HepG2 (cell line): ENCODE results near the gene FTL. TPM values are rescaled to one million over a fixed set of nuclear protein-coding genes. Genes with fewer than 3 reads are reported as not detected.

Experiments
- ATF1 ChIP-seq: IDR thresholded peaks from 2 replicates; pipeline ENCODE4 v1.6.1; 2016; ENCODE audit warnings: mild to moderate bottlenecking, control low read depth
- CCAR2 ChIP-seq: fragments of 200-400 bp; formaldehyde crosslinking; optimal IDR thresholded peaks from 2 replicates; pipeline ENCODE3; 2018; ENCODE audit warnings: low read depth, mild to moderate bottlenecking, low read length, moderate library complexity
- CREB1 ChIP-seq, 2 experiments: fragments of 450-650 bp in 1 of 2; IDR thresholded peaks; 2 replicates each; pipeline ENCODE4 v1.6.1; 2016 to 2017; ENCODE audit warnings: control low read depth in 1 of 2, mild to moderate bottlenecking in 1 of 2, missing compliant biosample characterization in 1 of 2, missing genetic modification characterization in 1 of 2
- ELF1 ChIP-seq: sonication (generic); formaldehyde crosslinking; IDR thresholded peaks from 2 replicates; pipeline ENCODE4 v1.4.0; 2020; ENCODE audit warnings: missing genetic modification reagents
- FOSL2 ChIP-seq: sonication (generic); formaldehyde crosslinking; IDR thresholded peaks from 2 replicates; pipeline ENCODE4 v1.4.0; 2020; ENCODE audit warnings: missing genetic modification reagents
- FOXA3 ChIP-seq: IDR thresholded peaks from 2 replicates; pipeline ENCODE4 v1.6.1; 2016; ENCODE audit warnings: missing genetic modification reagents, missing compliant biosample characterization
- KLF15 ChIP-seq: sonication (generic); formaldehyde crosslinking; IDR thresholded peaks from 2 replicates; pipeline ENCODE4 v1.8.1; 2023; ENCODE audit warnings: borderline replicate concordance, mild to moderate bottlenecking, inconsistent platforms, missing genetic modification reagents, mixed read lengths
- KLF9 ChIP-seq: IDR thresholded peaks from 2 replicates; pipeline ENCODE4 v1.6.1; 2016; ENCODE audit warnings: low read depth
- MATR3 ChIP-seq: sonication (generic); formaldehyde crosslinking; IDR thresholded peaks from 2 replicates; pipeline ENCODE4 v1.4.0; 2020; ENCODE audit warnings: missing genetic modification reagents
- NFRKB ChIP-seq: fragments of 450-650 bp; IDR thresholded peaks from 2 replicates; pipeline ENCODE4 v1.6.1; 2017
- NFYC ChIP-seq: IDR thresholded peaks from 2 replicates; pipeline ENCODE4 v1.6.1; 2016; ENCODE audit warnings: missing genetic modification reagents, missing compliant biosample characterization
- NR1H2 ChIP-seq: sonication (generic); formaldehyde crosslinking; IDR thresholded peaks from 2 replicates; pipeline ENCODE4 v1.8.1; 2022; ENCODE audit warnings: low read depth, missing genetic modification reagents, borderline replicate concordance
- PHF21A ChIP-seq: sonication (generic); formaldehyde crosslinking; IDR thresholded peaks from 2 replicates; pipeline ENCODE4 v1.5.0; 2020; ENCODE audit warnings: mild to moderate bottlenecking, missing genetic modification reagents
- SOX13 ChIP-seq, 3 experiments: fragments of 450-650 bp in 1 of 3; sonication (generic) in 1 of 3; formaldehyde crosslinking in 1 of 3; IDR thresholded peaks in 2 of 3; conservative IDR thresholded peaks in 1 of 3; 2 replicates each; pipeline versions ENCODE4 v1.5.0 to v1.6.1; 2016 to 2020; ENCODE audit warnings: antibody characterized with exemption in 1 of 3, mild to moderate bottlenecking in 1 of 3, missing compliant biosample characterization in 1 of 3, missing genetic modification reagents in 1 of 3, moderate library complexity in 1 of 3
- SUZ12 ChIP-seq: fragments of 150-350 bp; IDR thresholded peaks from 2 replicates; pipeline ENCODE4 v1.6.1; 2014; ENCODE audit warnings: low read depth, low read length
- YEATS4 ChIP-seq: sonication (generic); formaldehyde crosslinking; IDR thresholded peaks from 2 replicates; pipeline ENCODE4 v1.4.0; 2020; ENCODE audit warnings: missing genetic modification reagents, borderline replicate concordance
- ZMYM2 ChIP-seq: sonication (generic); formaldehyde crosslinking; IDR thresholded peaks from 2 replicates; pipeline ENCODE4 v1.8.0; 2022; ENCODE audit warnings: mild to moderate bottlenecking, missing genetic modification reagents
- ZNF550 ChIP-seq: sonication (generic); formaldehyde crosslinking; IDR thresholded peaks from 2 replicates; pipeline ENCODE4 v1.4.0; 2020; ENCODE audit warnings: mild to moderate bottlenecking, missing genetic modification reagents, borderline replicate concordance
- ZNF569 ChIP-seq: sonication (generic); formaldehyde crosslinking; IDR thresholded peaks from 2 replicates; pipeline ENCODE4 v1.5.0; 2020; ENCODE audit warnings: mild to moderate bottlenecking, missing genetic modification reagents, moderate library complexity, borderline replicate concordance
- ZNF616 ChIP-seq: sonication (generic); formaldehyde crosslinking; IDR thresholded peaks from 2 replicates; pipeline ENCODE4 v1.5.0; 2020; ENCODE audit warnings: low read depth, mild to moderate bottlenecking, missing genetic modification reagents
- ZNF720 ChIP-seq: sonication (generic); formaldehyde crosslinking; IDR thresholded peaks from 2 replicates; pipeline ENCODE4 v1.4.0; 2020; ENCODE audit warnings: missing genetic modification reagents
- ZNF724P ChIP-seq: sonication (generic); formaldehyde crosslinking; IDR thresholded peaks from 2 replicates; pipeline ENCODE4 v1.8.0; 2022; ENCODE audit warnings: missing genetic modification reagents, borderline replicate concordance
- polyA plus RNA-seq, 8 experiments: library from polyadenylated mRNA; depleted of rRNA in 3 of 8; stranded (reverse) in 7 of 8; unstranded in 1 of 8; fragments of >200 nt; fragmentation: Illumina TruSeq in 4 of 8; extraction: Trizol in 4 of 8; gene quantifications; 2 replicates each; pipeline versions ENCODE4 v1.2.1 to v1.2.3, GENCODE V29; 2011 to 2016; ENCODE audit warnings: low read depth in 4 of 8, missing spikeins in 1 of 8, mixed read lengths in 1 of 8; ENCODE audit not compliant: insufficient read depth in 1 of 8
- total RNA-seq, 5 experiments: library from RNA; depleted of rRNA; stranded (reverse); fragments of >200 nt; fragmentation: Illumina TruSeq; extraction: Trizol; gene quantifications; 2 replicates each; pipeline ENCODE4 v1.2.3, GENCODE V29; 2016; ENCODE audit warnings: low read depth in 1 of 5
- TF ChIP-seq, protein P1 (sequence below): sonication (generic); formaldehyde crosslinking; IDR thresholded peaks from 2 replicates; pipeline ENCODE4 v1.4.0; 2020; ENCODE audit warnings: mild to moderate bottlenecking, missing genetic modification reagents, borderline replicate concordance
- TF ChIP-seq, protein P2 (sequence below): sonication (generic); formaldehyde crosslinking; IDR thresholded peaks from 2 replicates; pipeline ENCODE4 v1.8.1; 2023; ENCODE audit warnings: missing genetic modification reagents, mild to moderate bottlenecking, borderline replicate concordance
- TF ChIP-seq, protein P3 (sequence below): IDR thresholded peaks from 2 replicates; pipeline ENCODE4 v1.6.1; 2016; ENCODE audit warnings: mild to moderate bottlenecking
- TF ChIP-seq, protein P4 (sequence below): sonication (generic); formaldehyde crosslinking; IDR thresholded peaks from 2 replicates; pipeline ENCODE4 v1.4.0; 2020; ENCODE audit warnings: mild to moderate bottlenecking, missing genetic modification reagents

The FTL gene
- total and polyA plus RNA-seq, 2 of the 13 experiments (the other 11 are each of a cell fraction or from before 2014, with no cell fraction given), result 2,721 to 8,800 TPM

DNA sequence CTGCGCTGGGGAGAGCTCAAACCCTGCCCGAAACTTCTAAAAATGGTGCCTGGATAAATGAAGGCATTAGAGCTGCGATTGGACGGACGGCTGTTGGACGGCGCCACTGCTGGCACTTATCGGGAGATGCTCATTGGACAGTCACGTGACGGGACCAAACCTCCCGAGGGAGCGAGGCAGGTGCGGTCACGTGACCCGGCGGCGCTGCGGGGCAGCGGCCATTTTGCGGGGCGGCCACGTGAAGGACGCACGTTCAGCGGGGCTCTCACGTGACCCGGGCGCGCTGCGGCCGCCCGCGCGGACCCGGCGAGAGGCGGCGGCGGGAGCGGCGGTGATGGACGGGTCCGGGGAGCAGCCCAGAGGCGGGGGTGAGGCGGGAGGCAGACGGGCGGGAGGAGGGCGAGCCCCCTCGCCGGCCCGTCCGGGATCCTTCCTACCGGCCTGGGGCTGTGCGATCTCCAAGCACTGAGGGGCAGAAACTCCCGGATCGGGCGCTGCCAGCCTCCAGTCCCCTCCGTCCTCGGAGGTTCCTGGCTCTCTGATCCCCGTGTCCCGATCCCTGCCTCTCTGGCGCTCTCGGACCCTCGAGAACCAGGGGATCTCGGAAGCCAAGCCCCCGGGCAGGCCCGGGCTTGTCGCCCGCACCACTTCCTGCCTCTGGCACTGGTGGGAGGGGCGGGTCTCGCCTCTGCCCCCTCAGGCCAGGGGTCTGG, 10.4 kb upstream of the FTL start, which contains the start of gene BAX (continued):
- TF ChIP-seq FOSL2 (CRISPR knock-in tag) (peak; percentile 7; the same call in 1 of the 2 replicates), ZNF569 (CRISPR knock-in tag) (no peak), PHF21A (CRISPR knock-in tag) (peak; percentile 31; the same call in 1 of the 2 replicates), ZNF550 (CRISPR knock-in tag) (no peak), ZMYM2 (CRISPR knock-in tag) (peak; percentile 18; the same call in 1 of the 2 replicates), FOXA3 (CRISPR knock-in tag) (peak; percentile 64), SUZ12 (no peak), YEATS4 (CRISPR knock-in tag) (peak; percentile 90; the same call in 1 of the 2 replicates), NFYC (CRISPR knock-in tag) (peak; percentile 59), MATR3 (CRISPR knock-in tag) (no peak), CCAR2 (no peak), NR1H2 (CRISPR knock-in tag) (no peak), SOX13 (IDR thresholded peaks at IDR 0.05) (no peak), SOX13 (CRISPR knock-in tag; conservative IDR thresholded peaks at IDR 0.05 in 1 of 2, IDR thresholded peaks at IDR 0.05 in 1 of 2) (peak in 1 of 2 experiments; percentile 27; a peak in 1 of 4 replicates), ZNF720 (CRISPR knock-in tag) (no peak), ZNF616 (CRISPR knock-in tag) (0 out of 2 replicates have a peak, but pooled peaks have one; percentile 25), CREB1 (IDR thresholded peaks at IDR 0.05) (peak; percentile 75), CREB1 (CRISPR knock-in tag; IDR thresholded peaks at IDR 0.05) (no peak), ZNF724P (CRISPR knock-in tag) (no peak; the same call in 1 of the 2 replicates), KLF15 (CRISPR knock-in tag) (no peak), ELF1 (CRISPR knock-in tag) (peak; percentile 72), ATF1 (CRISPR knock-in tag) (no peak), KLF9 (CRISPR knock-in tag) (peak; percentile 50; the same call in 1 of the 2 replicates), NFRKB (no peak)
- TF ChIP-seq, protein P1, sequence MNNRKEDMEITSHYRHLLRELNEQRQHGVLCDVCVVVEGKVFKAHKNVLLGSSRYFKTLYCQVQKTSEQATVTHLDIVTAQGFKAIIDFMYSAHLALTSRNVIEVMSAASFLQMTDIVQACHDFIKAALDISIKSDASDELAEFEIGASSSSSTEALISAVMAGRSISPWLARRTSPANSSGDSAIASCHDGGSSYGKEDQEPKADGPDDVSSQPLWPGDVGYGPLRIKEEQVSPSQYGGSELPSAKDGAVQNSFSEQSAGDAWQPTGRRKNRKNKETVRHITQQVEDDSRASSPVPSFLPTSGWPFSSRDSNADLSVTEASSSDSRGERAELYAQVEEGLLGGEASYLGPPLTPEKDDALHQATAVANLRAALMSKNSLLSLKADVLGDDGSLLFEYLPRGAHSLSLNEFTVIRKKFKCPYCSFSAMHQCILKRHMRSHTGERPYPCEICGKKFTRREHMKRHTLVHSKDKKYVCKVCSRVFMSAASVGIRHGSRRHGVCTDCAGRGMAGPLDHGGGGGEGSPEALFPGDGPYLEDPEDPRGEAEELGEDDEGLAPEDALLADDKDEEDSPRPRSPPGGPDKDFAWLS, result no peak
- TF ChIP-seq, protein P2, sequence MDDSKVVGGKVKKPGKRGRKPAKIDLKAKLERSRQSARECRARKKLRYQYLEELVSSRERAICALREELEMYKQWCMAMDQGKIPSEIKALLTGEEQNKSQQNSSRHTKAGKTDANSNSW (CRISPR knock-in tag), result no peak; the same call in 1 of the 2 replicates
- TF ChIP-seq, protein P3, sequence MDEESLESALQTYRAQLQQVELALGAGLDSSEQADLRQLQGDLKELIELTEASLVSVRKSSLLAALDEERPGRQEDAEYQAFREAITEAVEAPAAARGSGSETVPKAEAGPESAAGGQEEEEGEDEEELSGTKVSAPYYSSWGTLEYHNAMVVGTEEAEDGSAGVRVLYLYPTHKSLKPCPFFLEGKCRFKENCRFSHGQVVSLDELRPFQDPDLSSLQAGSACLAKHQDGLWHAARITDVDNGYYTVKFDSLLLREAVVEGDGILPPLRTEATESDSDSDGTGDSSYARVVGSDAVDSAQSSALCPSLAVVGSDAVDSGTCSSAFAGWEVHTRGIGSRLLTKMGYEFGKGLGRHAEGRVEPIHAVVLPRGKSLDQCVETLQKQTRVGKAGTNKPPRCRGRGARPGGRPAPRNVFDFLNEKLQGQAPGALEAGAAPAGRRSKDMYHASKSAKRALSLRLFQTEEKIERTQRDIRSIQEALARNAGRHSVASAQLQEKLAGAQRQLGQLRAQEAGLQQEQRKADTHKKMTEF, result peak; percentile 66; the same call in 1 of the 2 replicates
- TF ChIP-seq, protein P4, sequence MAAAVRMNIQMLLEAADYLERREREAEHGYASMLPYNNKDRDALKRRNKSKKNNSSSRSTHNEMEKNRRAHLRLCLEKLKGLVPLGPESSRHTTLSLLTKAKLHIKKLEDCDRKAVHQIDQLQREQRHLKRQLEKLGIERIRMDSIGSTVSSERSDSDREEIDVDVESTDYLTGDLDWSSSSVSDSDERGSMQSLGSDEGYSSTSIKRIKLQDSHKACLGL (CRISPR knock-in tag), result peak; percentile 78
